H1 (cell line): ENCODE results near the gene SLC12A7. TPM values are rescaled to one million over a fixed set of nuclear protein-coding genes. Genes with fewer than 3 reads are reported as not detected.

ENCODE experiments used
- CTCF ChIA-PET: fragments of 300-600 bp; sonication (Branson Sonifier 250); formaldehyde crosslinking; loops from one replicate; lab custom pipeline; 2021; ENCODE audit not compliant: partially characterized antibody; lab: Charles Lee
- POLR2A ChIA-PET: fragments of 300-600 bp; sonication (Branson Sonifier 250); formaldehyde crosslinking; loops from one replicate; lab custom pipeline; 2021; ENCODE audit warnings: inconsistent platforms; ENCODE audit not compliant: partially characterized antibody; lab: Charles Lee
- DNase-seq, 2 experiments: peaks; one replicate each; pipeline versions ENCODE4 v3.0.0 to v3.0.0-alpha.2; 2010 to 2022; ENCODE audit warnings: low spot score in 2 of 2, low read depth in 1 of 2, mixed read lengths in 1 of 2
- FAIRE-seq: peaks from 2 replicates; lab custom pipeline; 2011; peaks lifted over from hg19 to GRCh38; lab: Jason Lieb, UNC
- H2AFZ ChIP-seq: 2 replicates; pipeline ENCODE4 v1.8.1; 2012; ENCODE audit warnings: low read length, inconsistent platforms
- H2AK5ac ChIP-seq: 2 replicates; pipeline ENCODE4 v1.6.1; 2013; ENCODE audit warnings: low read depth, low read length
- H2BK120ac ChIP-seq: replicated peaks from 2 replicates; pipeline ENCODE3; 2013; ENCODE audit warnings: low read depth, low read length, inconsistent platforms
- H2BK12ac ChIP-seq: 2 replicates; pipeline ENCODE4 v1.6.1; 2013; ENCODE audit warnings: low read depth, low read length
- H2BK15ac ChIP-seq: 2 replicates; pipeline ENCODE4 v1.6.1; 2013; ENCODE audit warnings: low read length
- H2BK20ac ChIP-seq: 2 replicates; pipeline ENCODE4 v1.6.1; 2013; ENCODE audit warnings: low read length
- H2BK5ac ChIP-seq: 2 replicates; pipeline ENCODE4 v1.6.1; 2013; ENCODE audit warnings: low read depth, low read length
- H3K14ac ChIP-seq: 2 replicates; pipeline ENCODE4 v1.6.1; 2013; ENCODE audit warnings: inconsistent platforms; ENCODE audit not compliant: insufficient read length
- H3K18ac ChIP-seq: 2 replicates; pipeline ENCODE4 v1.6.1; 2013; ENCODE audit warnings: low read length; ENCODE audit errors: extremely low read depth
- H3K23ac ChIP-seq: 2 replicates; pipeline ENCODE4 v1.6.1; 2013; ENCODE audit warnings: inconsistent platforms; ENCODE audit not compliant: insufficient read length
- H3K23me2 ChIP-seq: 2 replicates; pipeline ENCODE4 v1.6.1; 2013; ENCODE audit warnings: low read depth, low read length
- H3K27ac ChIP-seq: 2 replicates; pipeline ENCODE4 v1.6.1; 2011; ENCODE audit warnings: low read depth, low read length, inconsistent platforms
- H3K27me3 ChIP-seq, 4 experiments: replicated peaks in 1 of 4; 1 replicate in 1 of 4; 2 replicates in 3 of 4; pipeline versions ENCODE4 v1.6.1 to v1.8.1; 2011 to 2013; ENCODE audit warnings: low read length in 3 of 4, mild to moderate bottlenecking in 3 of 4, inconsistent platforms in 2 of 4, mixed read lengths in 2 of 4, moderate library complexity in 1 of 4; ENCODE audit not compliant: control insufficient read depth in 3 of 4, insufficient read depth in 3 of 4; ENCODE audit errors: extremely low read depth in 1 of 4
- H3K36me3 ChIP-seq, 4 experiments: 2 replicates each; pipeline versions ENCODE4 v1.6.1 to v1.8.1; 2011 to 2013; ENCODE audit warnings: mild to moderate bottlenecking in 4 of 4, low read length in 3 of 4, moderate library complexity in 2 of 4, control low read depth in 1 of 4, inconsistent platforms in 1 of 4; ENCODE audit not compliant: insufficient read depth in 4 of 4, control insufficient read depth in 2 of 4
- H3K4ac ChIP-seq: replicated peaks from 2 replicates; pipeline ENCODE3; 2013; ENCODE audit warnings: low read length, low read depth, mixed read lengths, inconsistent platforms; ENCODE audit not compliant: insufficient read length
- H3K4me1 ChIP-seq, 4 experiments: replicated peaks in 1 of 4; 1 replicate in 1 of 4; 2 replicates in 3 of 4; pipeline versions ENCODE4 v1.6.1 to v1.8.1; 2011 to 2013; ENCODE audit warnings: low read length in 3 of 4, inconsistent platforms in 2 of 4, mixed read lengths in 1 of 4; ENCODE audit not compliant: insufficient read depth in 4 of 4, control insufficient read depth in 3 of 4
- H3K4me2 ChIP-seq, 2 experiments: 2 replicates each; pipeline versions ENCODE4 v1.6.1 to v1.8.1; 2011 to 2013; ENCODE audit warnings: low read depth in 2 of 2, low read length in 2 of 2, control low read depth in 1 of 2, inconsistent platforms in 1 of 2, mild to moderate bottlenecking in 1 of 2; ENCODE audit not compliant: insufficient read depth in 1 of 2
- H3K4me3 ChIP-seq, 4 experiments: fragments of 200-600, 300-600 bp in 1 of 4; sonication (generic), shearing (Covaris generic), sonication (Bioruptor Twin) in 1 of 4; 2 replicates each; pipeline versions ENCODE4 v1.5.1 to v1.8.1; 2011 to 2016; ENCODE audit warnings: low read length in 4 of 4, low read depth in 3 of 4, control low read depth in 2 of 4, inconsistent platforms in 2 of 4, mild to moderate bottlenecking in 2 of 4, mixed read lengths in 1 of 4, moderate library complexity in 1 of 4; ENCODE audit not compliant: insufficient read depth in 2 of 4; ENCODE audit errors: extremely low read depth in 1 of 4
- H3K56ac ChIP-seq: replicated peaks from 2 replicates; pipeline ENCODE3; 2013; ENCODE audit warnings: low read depth, mild to moderate bottlenecking, mixed read lengths, low read length, inconsistent platforms; ENCODE audit not compliant: insufficient read length
- H3K79me1 ChIP-seq: 2 replicates; pipeline ENCODE4 v1.6.1; 2013; ENCODE audit warnings: low read depth, low read length, control low read depth
- H3K79me2 ChIP-seq, 2 experiments: 2 replicates each; pipeline versions ENCODE4 v1.6.1 to v1.8.1; 2012 to 2013; ENCODE audit warnings: low read length in 2 of 2, mild to moderate bottlenecking in 2 of 2, inconsistent platforms in 1 of 2; ENCODE audit not compliant: insufficient read depth in 2 of 2, control insufficient read depth in 1 of 2
- H3K9ac ChIP-seq, 4 experiments: replicated peaks in 1 of 4; 1 replicate in 1 of 4; 2 replicates in 3 of 4; pipeline versions ENCODE4 v1.6.1 to v1.8.1; 2011 to 2013; ENCODE audit warnings: low read depth in 3 of 4, low read length in 3 of 4, control low read depth in 2 of 4, mild to moderate bottlenecking in 2 of 4, moderate library complexity in 2 of 4, inconsistent platforms in 1 of 4; ENCODE audit errors: extremely low read depth in 1 of 4
- H3K9me3 ChIP-seq, 2 experiments: 2 replicates each; pipeline versions ENCODE4 v1.6.1 to v1.8.1; 2012 to 2013; ENCODE audit warnings: mild to moderate bottlenecking in 2 of 2, moderate library complexity in 2 of 2, control low read depth in 1 of 2, inconsistent platforms in 1 of 2, low read depth in 1 of 2, low read length in 1 of 2, mixed read lengths in 1 of 2; ENCODE audit not compliant: insufficient read depth in 2 of 2
- H4K20me1 ChIP-seq, 2 experiments: replicated peaks in 1 of 2; 2 replicates each; pipeline versions ENCODE3 to v1.8.1; 2011 to 2013; ENCODE audit warnings: inconsistent platforms in 2 of 2, low read length in 2 of 2, mild to moderate bottlenecking in 1 of 2; ENCODE audit not compliant: insufficient read depth in 2 of 2, control insufficient read depth in 1 of 2
- H4K5ac ChIP-seq: 2 replicates; pipeline ENCODE4 v1.6.1; 2013; ENCODE audit warnings: low read length, low read depth, mixed read lengths, inconsistent platforms; ENCODE audit not compliant: insufficient read length
- H4K8ac ChIP-seq: 2 replicates; pipeline ENCODE4 v1.8.0; 2013; ENCODE audit warnings: mild to moderate bottlenecking, moderate library complexity, low read length, inconsistent platforms; ENCODE audit not compliant: insufficient read depth; ENCODE audit errors: extremely low read depth
- H4K91ac ChIP-seq: replicated peaks from 2 replicates; pipeline ENCODE3; 2013; ENCODE audit warnings: low read length, mixed read lengths, inconsistent platforms; ENCODE audit not compliant: insufficient read length
- BACH1 ChIP-seq: IDR thresholded peaks from 2 replicates; pipeline ENCODE4 v1.6.1; 2012; ENCODE audit warnings: low read length, improper control_type of control experiment
- CHD2 ChIP-seq: IDR thresholded peaks from 2 replicates; pipeline ENCODE4 v1.6.1; 2012; ENCODE audit warnings: low read length, improper control_type of control experiment
- CREB1 ChIP-seq: IDR thresholded peaks from 2 replicates; pipeline ENCODE4 v1.6.1; 2012; ENCODE audit warnings: inconsistent platforms
- CTBP2 ChIP-seq: IDR thresholded peaks from 2 replicates; pipeline ENCODE4 v1.7.0; 2011; ENCODE audit warnings: borderline replicate concordance, mild to moderate bottlenecking, moderate library complexity, mixed read lengths, low read length; ENCODE audit not compliant: insufficient read depth, insufficient read length
- GTF2F1 ChIP-seq: IDR thresholded peaks from 2 replicates; pipeline ENCODE4 v1.6.1; 2012; ENCODE audit warnings: low read depth, low read length, improper control_type of control experiment, borderline replicate concordance
- KDM1A ChIP-seq: fragments of 200-600, 300-600 bp; sonication (generic); IDR thresholded peaks from 2 replicates; pipeline ENCODE4 v1.7.1; 2016; ENCODE audit warnings: mild to moderate bottlenecking, low read length, borderline replicate concordance
- KDM4A ChIP-seq: IDR thresholded peaks from one replicate; pipeline ENCODE4 v1.7.1; 2012; ENCODE audit warnings: low read depth, mild to moderate bottlenecking, moderate library complexity, low read length, inconsistent platforms; ENCODE audit not compliant: severe bottlenecking
- KDM5A ChIP-seq: fragments of 200-600 bp; IDR thresholded peaks from 2 replicates; pipeline ENCODE4 v1.7.1; 2012; ENCODE audit warnings: mild to moderate bottlenecking, low read length, inconsistent platforms, mixed read lengths
- POLR2AphosphoS5 ChIP-seq: IDR thresholded peaks from 2 replicates; pipeline ENCODE4 v1.6.1; 2011; ENCODE audit warnings: low read depth, low read length
- POU5F1 ChIP-seq: IDR thresholded peaks from 2 replicates; pipeline ENCODE4 v1.6.1; 2011; ENCODE audit warnings: low read depth, mild to moderate bottlenecking, low read length, moderate library complexity
- RAD21 ChIP-seq, 2 experiments: IDR thresholded peaks in 1 of 2; conservative IDR thresholded peaks in 1 of 2; 2 replicates each; pipeline ENCODE4 v1.6.1; 2011; ENCODE audit warnings: low read depth in 2 of 2, low read length in 2 of 2, improper control_type of control experiment in 1 of 2, inconsistent platforms in 1 of 2, mild to moderate bottlenecking in 1 of 2, moderate library complexity in 1 of 2
- SIX5 ChIP-seq: IDR thresholded peaks from 2 replicates; pipeline ENCODE4 v1.6.1; 2011; ENCODE audit warnings: mild to moderate bottlenecking, low read depth, low read length
- SP4 ChIP-seq: IDR thresholded peaks from 2 replicates; pipeline ENCODE4 v1.6.1; 2012; ENCODE audit warnings: low read length, inconsistent platforms
- TEAD4 ChIP-seq: IDR thresholded peaks from 2 replicates; pipeline ENCODE4 v1.6.1; 2012; ENCODE audit warnings: low read depth, low read length, inconsistent platforms, mixed read lengths
- WGBS, 2 experiments: shearing (Covaris generic) in 1 of 2; methylation state at CpG; one replicate each; pipeline versions ENCODE4 v1.1.6 to v1.1.7; 2013 to 2015; ENCODE audit warnings: low lambda C conversion rate in 2 of 2, mixed read lengths in 2 of 2, inconsistent platforms in 1 of 2, low coverage in 1 of 2, missing lambda C conversion rate in 1 of 2; ENCODE audit not compliant: insufficient replicate concordance in 2 of 2, insufficient coverage in 1 of 2, insufficient read length in 1 of 2; ENCODE audit errors: extremely low coverage in 1 of 2, missing lambda C conversion rate in 1 of 2; 5-methylcytosine and 5-hydroxymethylcytosine counted together
- polyA plus RNA-seq, 7 experiments: library from polyadenylated mRNA; depleted of rRNA in 3 of 7; stranded (reverse) in 5 of 7; unstranded in 2 of 7; fragments of >200 nt in 5 of 7; fragments of 200-250 nt in 2 of 7; gene quantifications; 1 replicate in 5 of 7; 2 replicates in 1 of 7; 4 replicates in 1 of 7; pipeline versions ENCODE4 v1.2.1 to v1.2.3, GENCODE V29; 2011 to 2013; ENCODE audit warnings: missing spikeins in 2 of 7, mixed read lengths in 2 of 7
- total RNA-seq: library from RNA; stranded (reverse); fragmentation: NEBNext Ultra II Directional; extraction: Animal tissue kit (Norgen Biotek cat#: 25700); gene quantifications from 2 replicates; pipeline ENCODE4 v1.2.1, GENCODE V29; 2021

SLC12A7 gene
- total and polyA plus RNA-seq, 2 of the 8 experiments (the other 6 are each of a cell fraction or from before 2014, with no cell fraction given): 23.5 to 39.7 TPM

DNA sequence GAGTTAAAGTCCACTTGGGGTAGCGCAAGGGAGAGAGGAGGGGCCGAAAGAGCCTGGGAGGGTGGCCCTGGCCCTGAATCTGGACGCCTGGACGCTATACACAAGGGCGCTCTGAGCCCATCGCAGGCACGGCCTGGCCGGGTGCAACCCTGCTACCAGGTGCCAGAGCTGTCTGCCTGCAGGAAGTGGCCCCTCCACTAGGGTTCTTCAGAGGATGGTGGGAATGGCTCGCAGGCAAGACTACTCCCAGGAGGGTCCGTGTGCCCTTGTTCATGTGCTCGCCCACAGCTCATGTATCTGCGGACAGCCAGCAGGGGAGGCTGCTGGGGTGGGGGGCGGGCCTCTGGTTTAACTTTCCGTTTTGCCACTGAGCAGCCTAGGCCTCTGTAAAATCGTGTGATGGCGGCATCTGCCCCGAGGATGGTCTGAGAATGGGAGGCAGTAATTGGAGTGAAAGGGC is 104.6 kb downstream of the SLC12A7 start:
- H2BK15ac ChIP-seq: no peak overlapping the region
- H3K23me2 ChIP-seq: peaks cover 5% of the 10 kb centered on the region; the same call in 1 of the 2 replicates
- no peak overlapping the region for H3K4ac ChIP-seq
- no peaks in the 10 kb centered on the region for H3K79me2 ChIP-seq
- peaks cover 26 to 68% (median 60%) of the 10 kb centered on the region in 4 experiments for H3K27me3 ChIP-seq
- no peak overlapping the region for H2AFZ ChIP-seq
- peaks cover 3 to 24% (median 7%) of the 10 kb centered on the region in 4 experiments; a peak in 6 of 7 replicates for H3K4me1 ChIP-seq
- ChIA-PET POLR2A (interaction anchor here (1.3 kb wide), 1 partner anchor 76 kb away, joined by 3 read pairs; no protein-coding TSS in a partner anchor), CTCF (interaction anchor here (0.6 to 7.2 kb wide), 27 partner anchors 9 to 1753 kb away, joined by 3 to 71 read pairs (median 6); no protein-coding TSS in a partner anchor)
- DNase-seq (peak in 1 of 2 experiments; percentile 44), FAIRE-seq (no peak)
- H4K8ac ChIP-seq: no peak overlapping the region
- H4K5ac ChIP-seq: no peak overlapping the region
- H3K4me3 ChIP-seq: no peak overlapping the region
- H3K79me1 ChIP-seq: no peaks in the 10 kb centered on the region; the same call in 1 of the 2 replicates
- no peak overlapping the region; the same call in 1 of the 2 replicates for H2BK12ac ChIP-seq
- no peak overlapping the region for H3K27ac ChIP-seq
- H4K91ac ChIP-seq: no peak overlapping the region
- H3K9me3 ChIP-seq: no peaks in the 10 kb centered on the region
- 78% methylated on average over 17 of the region's 17 CpGs; no CpG with 5 or more reads in 1 of the 2 experiments for WGBS, 2 experiments
- no peak overlapping the region for H2BK20ac ChIP-seq
- no peaks in the 10 kb centered on the region; a peak in 1 of 8 replicates for H3K36me3 ChIP-seq
- H2AK5ac ChIP-seq: no peak overlapping the region
- H3K4me2 ChIP-seq: no peak overlapping the region
- H3K9ac ChIP-seq: no peak overlapping the region
- no peak overlapping the region for H3K18ac ChIP-seq
- H2BK120ac ChIP-seq: no peak overlapping the region
- no peak overlapping the region for H2BK5ac ChIP-seq
- peaks cover 0 to 4% of the 10 kb centered on the region in 2 experiments for H4K20me1 ChIP-seq
- H3K14ac ChIP-seq: no peak overlapping the region
- H3K23ac ChIP-seq: no peak overlapping the region
- H3K56ac ChIP-seq: no peak overlapping the region
- TF ChIP-seq SIX5 (no peak), POU5F1 (no peak), CTBP2 (no peak), TEAD4 (no peak), CREB1 (no peak), KDM4A (no peak), GTF2F1 (no peak), BACH1 (no peak), SP4 (no peak), KDM5A (no peak), RAD21 (IDR thresholded peaks at IDR 0.05 in 1 of 2, conservative IDR thresholded peaks at IDR 0.05 in 1 of 2; ENCODE audit: low read depth in 2 of 2, low read length in 2 of 2) (no peak), POLR2AphosphoS5 (no peak), CHD2 (no peak), KDM1A (no peak)
